HG03097 (cell line): Measurements from ENCODE around the gene ZFP62.
"Not testable (repeated sequence)": the region's sequence is repeated elsewhere in the genome, so short reads cannot be mapped to it uniquely, and the experiment has no call there.

Experiments used
- ATAC-seq: cut with Tn5 transposase; IDR thresholded peaks from one replicate; pipeline ENCODE4 v1.9.1; 2021; ENCODE audit not compliant: unreplicated experiment, low FRiP score

ZFP62 gene

DNA sequence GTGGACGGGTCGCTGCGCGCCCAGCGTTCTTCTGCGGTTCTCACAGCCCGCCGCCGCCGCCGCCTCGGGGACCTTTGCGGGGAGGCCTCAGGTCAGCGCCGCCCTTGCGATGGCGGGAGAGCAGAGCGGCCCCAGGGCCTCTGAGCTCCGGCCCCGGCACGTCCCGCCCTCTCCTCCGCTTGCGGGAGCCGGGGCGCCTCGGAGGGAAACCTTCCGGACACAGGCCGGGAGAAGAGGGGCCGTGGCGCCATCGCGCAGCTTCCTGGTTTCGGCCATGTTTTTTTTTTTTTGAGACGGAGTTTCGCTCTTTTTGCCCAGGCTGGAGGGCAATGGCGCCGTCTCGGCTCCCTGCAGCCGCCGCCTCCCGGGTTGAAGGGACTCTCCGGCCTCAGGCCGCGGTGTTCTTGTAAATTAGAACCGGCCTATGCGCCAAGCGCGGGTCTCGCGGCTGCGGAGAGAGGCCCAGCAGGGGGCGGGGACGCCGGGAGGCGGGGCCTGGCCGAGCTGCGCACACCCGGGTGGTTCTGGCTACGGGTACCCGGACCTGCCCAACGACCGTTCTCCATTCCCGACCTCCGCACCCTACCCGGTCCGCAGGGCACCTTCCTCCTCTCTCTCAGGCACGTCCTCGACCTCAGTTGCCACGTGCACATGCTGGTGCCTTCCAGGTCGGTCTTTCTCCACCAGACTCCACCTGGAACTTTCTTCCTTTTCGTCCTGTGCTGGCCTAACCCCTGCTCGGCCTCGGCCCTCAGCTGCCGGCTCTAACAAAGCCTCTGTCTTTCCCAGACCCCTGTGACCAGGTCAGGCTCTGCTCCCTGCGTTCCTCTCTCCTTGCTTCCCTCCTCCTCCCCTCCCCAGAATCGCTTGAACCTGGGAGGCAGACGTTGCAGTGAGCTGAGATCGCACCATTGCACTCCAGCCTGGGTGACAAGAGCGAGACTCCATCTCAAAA is 29.7 kb downstream of the ZFP62 start:
- ATAC-seq = peak; percentile 80

DNA sequence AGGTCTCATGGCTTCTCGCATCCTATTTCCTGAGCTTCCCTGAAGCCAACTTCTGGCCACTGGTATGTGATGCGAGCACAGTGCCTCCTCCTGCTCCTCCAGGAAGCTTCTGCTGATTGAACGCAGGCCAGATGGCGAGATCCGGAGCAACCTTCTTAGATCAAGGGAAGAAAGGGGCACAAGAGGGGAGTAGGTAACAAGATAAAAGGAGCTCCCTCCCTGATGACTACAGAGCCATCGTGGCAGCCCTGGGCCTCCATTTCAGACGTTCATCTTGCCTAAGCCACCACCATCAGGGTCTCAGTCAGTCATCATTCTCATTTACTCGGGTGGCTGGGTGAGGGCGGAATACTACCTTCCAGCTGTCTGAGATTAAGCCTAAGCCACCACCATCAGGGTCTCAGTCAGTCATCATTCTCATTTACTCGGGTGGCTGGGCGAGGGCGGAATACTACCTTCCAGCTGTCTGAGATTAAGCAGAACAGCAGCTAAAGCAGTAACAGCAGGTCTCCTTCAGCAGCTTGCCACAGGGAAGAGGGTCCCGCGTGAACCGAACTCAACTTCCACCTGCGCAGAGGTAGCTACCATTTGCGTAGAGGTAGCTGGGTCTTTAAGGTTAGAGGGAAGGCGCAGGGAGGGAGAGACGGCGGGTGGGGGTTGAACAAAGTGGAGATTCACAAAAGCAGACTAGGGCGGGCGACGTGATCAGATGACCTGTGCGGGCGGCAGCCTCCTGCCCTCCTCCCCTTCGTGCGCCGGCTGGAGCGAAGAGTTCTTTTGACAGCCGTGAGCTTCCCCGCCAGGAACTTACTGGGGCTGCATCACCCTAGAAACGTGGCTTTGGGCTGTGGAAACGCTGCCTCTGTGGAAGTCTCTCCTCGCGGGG is 30.6 kb downstream of the ZFP62 start:
- peak; percentile 37 for ATAC-seq

GRCh38 chr5:180829726-180830125 is 31.4 kb downstream of the ZFP62 start:
- no peak for ATAC-seq

DNA sequence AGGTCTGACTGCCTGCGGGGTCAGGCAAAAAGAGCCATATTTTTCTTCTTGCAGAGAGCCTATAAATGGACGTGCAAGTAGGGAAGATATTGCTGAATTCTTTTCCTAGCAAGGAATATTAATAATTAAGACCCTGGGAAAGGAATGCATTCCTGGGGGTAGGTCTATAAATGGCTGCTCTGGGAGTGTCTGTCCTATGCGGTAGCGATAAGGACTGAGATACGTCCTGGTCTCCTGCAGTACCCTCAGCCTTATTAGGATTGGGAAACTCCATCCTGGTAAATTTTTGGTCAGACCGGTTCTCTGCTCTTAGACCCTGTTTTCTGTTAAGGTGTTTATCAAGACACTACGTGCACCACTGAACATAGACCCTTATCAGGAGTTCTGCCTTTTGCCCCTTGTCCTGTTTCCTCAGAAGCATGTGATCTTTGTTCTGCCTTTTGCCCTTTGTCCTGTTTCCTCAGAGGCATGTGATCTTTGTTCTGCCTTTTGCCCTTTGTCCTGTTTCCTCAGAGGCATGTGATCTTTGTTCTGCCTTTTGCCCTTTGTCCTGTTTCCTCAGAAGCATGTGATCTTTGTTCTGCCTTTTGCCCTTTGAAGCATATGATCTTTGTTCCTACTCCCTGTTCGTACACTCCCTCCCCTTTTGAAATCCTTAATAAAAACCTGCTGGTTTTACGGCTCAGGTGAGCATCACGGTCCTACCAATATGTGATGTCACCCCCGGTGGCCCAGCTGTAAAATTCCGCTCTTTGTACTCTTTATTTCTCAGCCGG is 32.1 kb downstream of the ZFP62 start:
- not testable (repeated sequence) for ATAC-seq

GRCh38 chr5:180827374-180827773 is 33.7 kb downstream of the ZFP62 start:
- ATAC-seq = not testable (repeated sequence)

- ATAC-seq = no peak
Measured at GRCh38 chr5:180825768-180826525, 35.1 kb downstream of the ZFP62 start.

DNA sequence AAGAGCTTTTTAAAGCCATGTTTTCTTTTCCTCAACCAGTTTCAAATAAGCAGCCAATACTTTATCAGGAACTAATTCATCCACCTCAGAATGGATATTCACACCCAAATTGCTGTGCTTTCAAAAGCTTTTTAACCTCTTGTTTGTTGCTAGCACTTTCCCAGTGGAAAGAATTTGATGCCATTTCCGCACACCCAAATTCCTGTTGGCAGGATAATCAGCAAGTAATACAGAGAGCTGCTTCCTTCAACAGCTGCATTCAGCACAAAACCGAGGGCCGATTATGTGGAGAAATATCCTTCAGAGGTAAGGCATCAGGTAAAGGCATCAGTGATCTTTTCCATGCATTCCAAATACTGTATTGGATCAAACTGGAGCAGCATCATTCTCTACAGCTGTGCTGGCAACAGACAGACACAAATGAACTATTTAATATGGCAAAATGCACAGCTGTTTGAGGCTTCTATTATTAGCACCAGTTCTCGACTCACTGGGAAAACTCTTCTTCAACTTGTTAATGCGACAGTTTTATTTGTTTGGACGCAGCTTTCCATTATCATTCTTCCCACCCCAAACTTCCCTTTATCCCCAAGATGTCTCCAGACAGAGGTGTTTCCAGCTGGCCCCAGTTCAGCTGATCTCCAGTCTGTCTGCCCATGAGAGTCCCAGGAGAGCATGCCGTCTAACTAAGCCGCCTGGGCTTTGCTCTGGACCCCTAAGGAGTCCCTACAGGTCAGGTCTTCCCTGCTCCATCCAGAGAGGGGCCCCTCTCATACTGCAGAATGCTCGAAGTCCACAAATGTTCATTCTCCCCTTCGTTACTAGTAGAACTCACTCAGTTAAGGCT is 36.2 kb downstream of the ZFP62 start:
- ATAC-seq = no peak

DNA sequence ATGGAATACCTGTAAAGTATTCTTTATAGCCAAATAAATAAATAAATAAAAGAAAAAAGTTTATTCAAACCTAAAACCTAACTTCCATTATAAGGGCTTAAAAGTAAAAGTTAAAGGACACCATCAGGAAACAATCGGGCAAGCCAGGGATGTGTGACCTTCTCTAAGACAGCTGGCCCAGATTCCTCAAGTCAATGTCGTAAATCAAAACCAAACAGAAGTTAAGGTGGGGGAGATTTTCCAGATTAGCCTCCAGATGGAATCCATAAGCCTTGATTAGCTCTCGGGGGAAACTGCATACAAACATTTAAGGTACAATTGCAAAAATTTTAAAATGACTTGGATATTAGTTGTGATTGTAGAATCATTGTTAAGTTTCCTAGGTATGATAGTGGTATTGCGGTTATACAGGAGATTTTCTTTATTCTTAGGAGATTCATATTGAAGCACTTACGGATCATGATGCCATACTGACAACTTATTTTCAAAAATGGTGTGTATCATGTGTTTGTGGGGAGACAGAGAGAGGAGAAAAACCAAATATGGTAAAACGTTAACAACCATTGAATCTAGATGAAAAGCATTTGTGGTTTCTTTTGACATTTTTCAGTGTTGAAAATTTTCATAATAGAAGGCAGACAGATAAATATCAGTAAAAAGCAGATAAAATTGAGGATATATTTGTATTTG is 37.0 kb downstream of the ZFP62 start:
- ATAC-seq = no peak

GRCh38 chr5:180823346-180823745 is 37.7 kb downstream of the ZFP62 start:
- no peak for ATAC-seq

DNA sequence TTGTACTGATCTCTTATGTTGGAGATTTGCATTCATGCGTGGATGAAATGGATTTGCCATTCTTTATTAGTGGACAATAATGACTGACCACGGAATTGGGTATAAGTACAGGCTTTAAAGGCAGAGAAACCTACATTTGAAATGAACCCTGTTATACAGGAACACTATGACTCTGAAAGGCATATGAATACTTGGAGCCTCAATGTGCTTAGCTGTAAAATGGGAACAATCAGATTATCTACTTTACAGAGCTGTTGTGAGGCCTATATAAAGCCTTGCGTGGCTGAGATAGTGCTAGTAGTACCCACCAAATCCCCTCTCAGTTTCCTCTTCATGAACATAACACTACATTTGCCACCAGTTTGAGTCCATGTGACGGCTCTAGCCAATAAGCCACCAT is 39.5 kb downstream of the ZFP62 start:
- no peak for ATAC-seq

DNA sequence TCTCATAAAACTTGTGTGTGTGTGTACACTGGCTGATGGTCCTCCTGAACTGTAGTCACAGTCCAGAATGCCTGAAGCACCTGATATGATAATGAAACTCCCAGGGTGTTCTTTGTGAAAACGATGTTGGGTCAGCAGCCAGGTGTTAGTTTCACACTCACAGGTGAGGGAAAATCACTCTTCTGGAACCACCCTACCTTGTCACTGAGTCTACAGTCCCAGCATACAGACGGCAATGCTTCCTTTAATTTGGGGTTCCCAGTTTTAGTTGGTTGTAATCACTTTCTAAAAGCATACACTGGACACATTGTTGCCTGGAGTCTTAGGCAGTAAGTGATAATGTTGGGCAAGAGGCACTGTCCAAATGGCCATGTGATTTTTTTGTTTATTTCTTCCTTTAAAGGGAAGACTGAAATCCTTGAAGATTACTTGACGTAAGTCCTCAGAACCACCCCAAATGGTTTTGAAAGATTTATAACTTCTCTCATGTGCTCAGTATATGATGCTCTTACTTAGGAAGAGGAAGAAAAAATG is 40.2 kb downstream of the ZFP62 start:
- ATAC-seq = peak; percentile 35

DNA sequence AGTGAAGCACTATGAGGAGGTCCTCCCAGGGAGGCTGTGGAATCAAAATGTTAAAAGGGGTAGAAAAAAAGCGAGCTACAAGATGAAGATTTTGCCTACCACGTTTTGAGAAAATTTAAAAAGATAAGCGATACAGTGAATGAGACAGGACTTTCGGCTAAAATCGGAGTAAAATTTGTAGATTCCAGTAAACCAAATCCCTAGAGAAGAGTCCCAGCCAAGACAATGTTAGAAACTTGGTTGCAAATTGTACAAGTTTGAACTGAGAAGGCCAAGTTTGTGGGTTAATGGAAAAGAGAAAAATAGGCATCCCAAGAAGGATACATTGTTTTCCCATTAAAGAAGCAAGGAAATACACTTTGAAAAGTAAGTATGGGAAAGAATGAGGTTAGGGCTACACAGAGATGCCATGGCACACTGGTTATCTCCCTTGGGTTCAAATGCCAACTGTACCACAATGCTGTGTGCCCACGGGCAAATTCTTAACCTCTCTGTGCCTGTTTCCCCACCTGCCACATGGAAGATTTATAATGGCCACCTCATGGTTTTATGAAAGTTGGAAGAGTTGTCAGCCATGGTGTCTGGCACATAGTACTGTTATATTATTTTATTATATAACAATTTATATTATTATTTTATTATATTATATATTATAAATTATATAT is 42.3 kb downstream of the ZFP62 start:
- ATAC-seq = no peak

DNA sequence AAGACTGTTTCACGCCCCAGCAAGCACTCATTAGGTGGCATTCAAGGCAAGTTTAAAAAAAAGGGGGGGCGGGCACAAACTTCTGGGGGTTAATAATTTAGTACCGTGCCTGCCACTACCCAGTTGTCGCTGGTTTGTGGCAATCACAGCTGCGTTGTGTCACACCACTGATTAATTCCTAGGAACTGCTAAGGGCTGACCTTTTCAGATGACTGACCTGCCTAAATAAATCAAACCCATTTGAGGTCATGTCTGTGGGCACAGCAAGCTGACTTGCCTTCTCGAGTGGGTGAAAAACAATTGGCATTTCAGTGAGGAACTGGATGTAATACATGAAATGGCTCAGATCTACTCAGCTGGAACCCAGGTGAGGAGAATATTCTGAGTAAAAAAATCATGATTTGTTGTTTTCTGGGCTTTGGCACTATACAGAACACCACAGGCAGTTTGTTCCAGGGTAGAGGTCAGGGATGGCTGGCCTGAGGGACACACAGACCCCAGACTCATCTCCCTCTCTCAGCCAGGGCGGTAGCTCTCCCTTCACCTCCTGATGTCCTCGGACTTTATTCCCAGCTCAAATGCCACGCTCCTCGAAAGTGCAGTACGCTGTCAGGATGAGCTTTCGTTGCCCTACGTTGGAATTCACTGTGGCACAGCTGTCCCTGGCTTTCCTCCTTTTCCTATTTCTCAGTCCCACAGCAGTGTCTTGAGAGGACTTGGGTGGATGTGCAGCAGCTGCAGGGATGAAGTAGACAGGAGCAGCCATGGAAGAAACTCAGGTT is 43.0 kb downstream of the ZFP62 start:
- peak; percentile 32 for ATAC-seq

GRCh38 chr5:180816608-180817534 is 44.2 kb downstream of the ZFP62 start:
- ATAC-seq = no peak

GRCh38 chr5:180815293-180815917 is 45.7 kb downstream of the ZFP62 start:
- ATAC-seq = no peak
